Muscle layer of duodenum (tissue), 2 donors: ENCODE measurements around the gene RDH5.
"Not testable (repeated sequence)": the region's sequence is repeated elsewhere in the genome, so short reads cannot be mapped to it uniquely, and the experiment has no call there.

ENCODE experiments used
- H3K27ac ChIP-seq: one replicate; pipeline ENCODE4 v1.7.0; 2013; ENCODE audit warnings: mild to moderate bottlenecking, low read length
- H3K27me3 ChIP-seq: one replicate; pipeline ENCODE4 v1.7.0; 2013; ENCODE audit warnings: low read depth, mild to moderate bottlenecking, control low read depth, low read length
- H3K36me3 ChIP-seq, 2 donors: one replicate each; pipeline ENCODE4 v1.7.0; 2013; ENCODE audit warnings: low read length in 2 of 2, control low read depth in 1 of 2, mild to moderate bottlenecking in 1 of 2; ENCODE audit not compliant: insufficient read depth in 2 of 2, control insufficient read depth in 1 of 2
- H3K4me1 ChIP-seq, 2 donors: one replicate each; pipeline ENCODE4 v1.7.0; 2013; ENCODE audit warnings: low read length in 2 of 2, mild to moderate bottlenecking in 2 of 2, control low read depth in 1 of 2, moderate library complexity in 1 of 2; ENCODE audit not compliant: insufficient read depth in 2 of 2, control insufficient read depth in 1 of 2
- H3K4me3 ChIP-seq, 2 donors: one replicate each; pipeline ENCODE4 v1.7.0; 2013; ENCODE audit warnings: low read length in 2 of 2, low read depth in 1 of 2, mild to moderate bottlenecking in 1 of 2
- H3K9me3 ChIP-seq, 2 donors: one replicate each; pipeline ENCODE4 v1.7.0; 2013; ENCODE audit warnings: low read length in 2 of 2, control low read depth in 1 of 2, mild to moderate bottlenecking in 1 of 2; ENCODE audit not compliant: control insufficient read depth in 1 of 2
- donor health status: healthy.

The RDH5 gene

GRCh38 chr12:55743406-55744339 is 23.5 kb downstream of the RDH5 start:
- Histone ChIP-seq H3K27ac (no peak overlapping the region), H3K9me3 (no peaks in the 10 kb centered on the region), H3K4me3 (peak overlapping the region; percentile 62 to 75), H3K36me3 (no peaks in the 10 kb centered on the region), H3K27me3 (peaks cover 6% of the 10 kb centered on the region), H3K4me1 (peaks cover 6 to 23% of the 10 kb centered on the region in 2 donors)

- peaks cover 6 to 23% of the 10 kb centered on the region in 2 donors for H3K4me1 ChIP-seq
- H3K4me3 ChIP-seq = peak overlapping the region; percentile 62 to 75
- no peaks in the 10 kb centered on the region for H3K9me3 ChIP-seq
- H3K27ac ChIP-seq = peak overlapping the region; percentile 51
- peaks cover 6% of the 10 kb centered on the region for H3K27me3 ChIP-seq
- H3K36me3 ChIP-seq = peaks cover 0 to 3% of the 10 kb centered on the region in 2 donors
Measured at GRCh38 chr12:55744340-55745030, 24.3 kb downstream of the RDH5 start.

- Histone ChIP-seq H3K4me3 (peak overlapping the region in 1 of 2 donors; percentile 16), H3K36me3 (peaks cover 1 to 3% of the 10 kb centered on the region in 2 donors), H3K27ac (peak overlapping the region; percentile 51), H3K4me1 (peaks cover 6 to 23% of the 10 kb centered on the region in 2 donors), H3K9me3 (no peaks in the 10 kb centered on the region), H3K27me3 (peaks cover 6% of the 10 kb centered on the region)
Measured at GRCh38 chr12:55745361-55746173, 25.4 kb downstream of the RDH5 start.

GRCh38 chr12:55746174-55746912 is 26.1 kb downstream of the RDH5 start:
- Histone ChIP-seq H3K36me3 (peaks cover 5 to 9% of the 10 kb centered on the region in 2 donors), H3K27me3 (peaks cover 6% of the 10 kb centered on the region), H3K27ac (no peak overlapping the region), H3K9me3 (no peaks in the 10 kb centered on the region), H3K4me3 (no peak overlapping the region), H3K4me1 (peaks cover 6 to 23% of the 10 kb centered on the region in 2 donors)

DNA sequence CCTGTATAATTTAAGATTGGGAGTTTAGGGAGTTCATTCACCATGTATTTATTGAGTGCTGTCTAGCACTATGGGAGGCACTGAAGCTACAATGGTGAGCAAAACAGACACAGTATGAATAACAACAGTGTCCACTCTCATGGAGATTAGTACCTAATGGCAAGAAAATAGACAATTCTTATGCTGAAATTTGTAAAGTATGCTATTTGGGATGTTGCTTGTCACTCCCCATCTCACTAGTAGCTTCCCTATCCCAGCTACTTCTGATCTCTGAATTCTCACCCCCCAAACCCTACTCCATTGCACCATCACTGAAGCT is 26.7 kb downstream of the RDH5 start:
- Histone ChIP-seq H3K36me3 (peaks cover 9 to 14% of the 10 kb centered on the region in 2 donors), H3K4me1 (peaks cover 6 to 23% of the 10 kb centered on the region in 2 donors), H3K27me3 (peaks cover 6% of the 10 kb centered on the region), H3K9me3 (no peaks in the 10 kb centered on the region), H3K27ac (no peak overlapping the region), H3K4me3 (no peak overlapping the region)

GRCh38 chr12:55748230-55748993 is 28.2 kb downstream of the RDH5 start:
- Histone ChIP-seq H3K27me3 (peaks cover 6% of the 10 kb centered on the region), H3K27ac (no peak overlapping the region), H3K4me1 (peaks cover 4 to 19% of the 10 kb centered on the region in 2 donors), H3K9me3 (no peaks in the 10 kb centered on the region), H3K4me3 (no peak overlapping the region), H3K36me3 (peaks cover 19 to 30% of the 10 kb centered on the region in 2 donors)

GRCh38 chr12:55755246-55755645 is 35.1 kb downstream of the RDH5 start:
- Histone ChIP-seq H3K36me3 (peaks cover 69 to 77% of the 10 kb centered on the region in 2 donors), H3K27me3 (no peaks in the 10 kb centered on the region), H3K27ac (no peak overlapping the region), H3K4me1 (no peaks in the 10 kb centered on the region), H3K4me3 (no peak overlapping the region), H3K9me3 (no peaks in the 10 kb centered on the region)

- Histone ChIP-seq H3K27me3 (no peaks in the 10 kb centered on the region), H3K4me3 (no peak overlapping the region), H3K9me3 (no peaks in the 10 kb centered on the region), H3K36me3 (peaks cover 54 to 67% of the 10 kb centered on the region in 2 donors), H3K27ac (no peak overlapping the region), H3K4me1 (no peaks in the 10 kb centered on the region)
Measured at GRCh38 chr12:55757701-55758100, 37.5 kb downstream of the RDH5 start.

DNA sequence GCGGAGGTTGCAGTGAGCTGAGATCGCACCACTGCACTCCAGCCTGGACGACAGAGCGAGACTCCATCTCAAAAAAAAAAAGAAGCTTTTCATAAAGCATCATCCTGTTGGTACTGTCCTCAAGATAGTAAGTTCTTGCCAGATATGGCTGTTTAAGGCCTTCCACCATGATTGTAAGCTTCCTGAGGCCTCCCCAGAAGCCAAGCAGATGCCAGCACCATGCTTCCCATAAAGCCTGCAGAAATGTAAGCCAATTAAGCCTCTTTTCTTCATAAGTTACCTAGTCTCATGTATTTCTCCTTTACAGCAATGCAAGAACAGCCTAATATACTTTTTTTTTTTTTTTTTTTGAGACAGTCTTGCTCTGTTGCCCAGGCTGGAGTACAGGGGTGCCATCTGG is 38.4 kb downstream of the RDH5 start:
- not testable (repeated sequence) for H3K9me3 ChIP-seq, H3K4me3 ChIP-seq, H3K4me1 ChIP-seq, H3K27me3 ChIP-seq, H3K27ac ChIP-seq
- peaks cover 50 to 62% of the 10 kb centered on the region in 2 donors for H3K36me3 ChIP-seq

GRCh38 chr12:55760663-55761062 is 40.5 kb downstream of the RDH5 start:
- no peak overlapping the region for H3K4me3 ChIP-seq
- peaks cover 40 to 44% of the 10 kb centered on the region in 2 donors for H3K36me3 ChIP-seq

More at GRCh38 chr12:55760663-55761062, 40.5 kb downstream of the RDH5 start:
- no peaks in the 10 kb centered on the region for H3K27me3 ChIP-seq
- H3K9me3 ChIP-seq = no peaks in the 10 kb centered on the region
- H3K27ac ChIP-seq = no peak overlapping the region
- H3K4me1 ChIP-seq = no peaks in the 10 kb centered on the region
